Transverse colon (tissue), 3 donors: ENCODE measurements around the gene REEP2.

ENCODE experiments used
- EP300 ChIP-seq: sonication (generic); formaldehyde crosslinking; IDR thresholded peaks from one replicate; pipeline ENCODE4 v1.6.1; 2017; ENCODE audit warnings: antibody characterized with exemption, low read depth
- POLR2A ChIP-seq: fragments of 450-650 bp; IDR thresholded peaks from one replicate; pipeline ENCODE4 v1.6.1; 2016; ENCODE audit warnings: antibody characterized with exemption, mild to moderate bottlenecking, moderate library complexity
- TF ChIP-seq, protein P1 (sequence below), 5 experiments: fragments of 200-600 bp in 3 of 5; fragments of 450-650 bp in 2 of 5; sonication (generic) in 3 of 5; IDR thresholded peaks; 1 replicate in 2 of 5; 2 replicates in 3 of 5; pipeline ENCODE4 v1.5.1; 2016 to 2017; ENCODE audit warnings: antibody characterized with exemption in 5 of 5, inconsistent platforms in 3 of 5, mild to moderate bottlenecking in 2 of 5, moderate library complexity in 1 of 5

DNA sequence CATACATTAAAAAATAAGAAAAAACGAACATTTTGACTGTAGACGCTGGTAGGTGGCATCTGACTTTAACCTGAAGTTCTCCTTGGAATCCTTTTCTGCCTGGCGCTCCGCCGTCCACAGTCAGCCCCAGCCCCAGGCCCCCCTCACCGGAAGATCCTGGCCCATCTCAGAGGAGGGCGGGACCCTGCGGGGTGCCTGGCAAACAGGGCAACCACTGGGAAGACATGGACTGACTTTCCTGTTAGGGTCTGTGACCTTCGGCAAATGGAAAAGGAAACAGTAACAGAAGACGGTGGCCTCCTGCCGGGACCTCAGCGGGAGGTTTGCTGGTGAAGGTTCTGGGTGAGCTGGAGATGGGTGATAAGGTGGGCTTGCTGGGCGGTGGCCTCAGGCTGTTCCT is 14.7 kb downstream of the REEP2 start:
- TF ChIP-seq, protein P1, sequence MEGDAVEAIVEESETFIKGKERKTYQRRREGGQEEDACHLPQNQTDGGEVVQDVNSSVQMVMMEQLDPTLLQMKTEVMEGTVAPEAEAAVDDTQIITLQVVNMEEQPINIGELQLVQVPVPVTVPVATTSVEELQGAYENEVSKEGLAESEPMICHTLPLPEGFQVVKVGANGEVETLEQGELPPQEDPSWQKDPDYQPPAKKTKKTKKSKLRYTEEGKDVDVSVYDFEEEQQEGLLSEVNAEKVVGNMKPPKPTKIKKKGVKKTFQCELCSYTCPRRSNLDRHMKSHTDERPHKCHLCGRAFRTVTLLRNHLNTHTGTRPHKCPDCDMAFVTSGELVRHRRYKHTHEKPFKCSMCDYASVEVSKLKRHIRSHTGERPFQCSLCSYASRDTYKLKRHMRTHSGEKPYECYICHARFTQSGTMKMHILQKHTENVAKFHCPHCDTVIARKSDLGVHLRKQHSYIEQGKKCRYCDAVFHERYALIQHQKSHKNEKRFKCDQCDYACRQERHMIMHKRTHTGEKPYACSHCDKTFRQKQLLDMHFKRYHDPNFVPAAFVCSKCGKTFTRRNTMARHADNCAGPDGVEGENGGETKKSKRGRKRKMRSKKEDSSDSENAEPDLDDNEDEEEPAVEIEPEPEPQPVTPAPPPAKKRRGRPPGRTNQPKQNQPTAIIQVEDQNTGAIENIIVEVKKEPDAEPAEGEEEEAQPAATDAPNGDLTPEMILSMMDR (IDR thresholded peaks at IDR 0.05) = no peak
- TF ChIP-seq POLR2A (no peak), EP300 (no peak)
